Measurements from ENCODE around the gene LYPD3.
"Not testable (repeated sequence)": the region's sequence is repeated elsewhere in the genome, so short reads cannot be mapped to it uniquely, and the experiment has no call there.

LYPD3 gene

GRCh38 chr19:43462785-43463380 lies 2.5 kb downstream of the LYPD3 start:
- no peak for DNase-seq (ENCODE audit: low read depth in 2 of 2, low spot score in 1 of 2)

- no peak for DNase-seq (ENCODE audit: low read depth in 2 of 2, low spot score in 1 of 2)
These were observed 3.0 kb downstream of the LYPD3 start for GRCh38 chr19:43462383-43462782.

- DNase-seq (ENCODE audit: low read depth in 2 of 2, low spot score in 1 of 2), result no peak
These were observed 4.1 kb downstream of the LYPD3 start for GRCh38 chr19:43461303-43461702.

- no peak for DNase-seq (ENCODE audit: low read depth in 2 of 2, low spot score in 1 of 2)
These were observed 4.9 kb downstream of the LYPD3 start for GRCh38 chr19:43460362-43461016.

- DNase-seq (ENCODE audit: low read depth in 2 of 2, low spot score in 1 of 2), result no peak
These were observed 7.6 kb downstream of the LYPD3 start for GRCh38 chr19:43457809-43458208.

GRCh38 chr19:43455321-43456113 lies 9.9 kb downstream of the LYPD3 start:
- no peak for DNase-seq (ENCODE audit: low read depth in 2 of 2, low spot score in 1 of 2)

GRCh38 chr19:43454031-43454430 lies 11.4 kb downstream of the LYPD3 start:
- DNase-seq (ENCODE audit: low read depth in 2 of 2, low spot score in 1 of 2), result no peak

- DNase-seq (ENCODE audit: low read depth in 2 of 2, low spot score in 1 of 2), result no peak
These were observed 12.8 kb downstream of the LYPD3 start for GRCh38 chr19:43452582-43452981.

GRCh38 chr19:43450545-43450997 lies 14.8 kb downstream of the LYPD3 start:
- no peak for DNase-seq (ENCODE audit: low read depth in 2 of 2, low spot score in 1 of 2)

GRCh38 chr19:43447655-43448054 lies 17.8 kb downstream of the LYPD3 start:
- no peak for DNase-seq (ENCODE audit: low read depth in 2 of 2, low spot score in 1 of 2)

GRCh38 chr19:43446746-43447489 lies 18.5 kb downstream of the LYPD3 start:
- DNase-seq (ENCODE audit: low read depth in 2 of 2, low spot score in 1 of 2), result peak; percentile 60 to 71

- no peak for DNase-seq (ENCODE audit: low read depth in 2 of 2, low spot score in 1 of 2)
These were observed 20.0 kb downstream of the LYPD3 start for GRCh38 chr19:43445426-43445825.

GRCh38 chr19:43444531-43445287 lies 20.7 kb downstream of the LYPD3 start:
- no peak for DNase-seq (ENCODE audit: low read depth in 2 of 2, low spot score in 1 of 2)

GRCh38 chr19:43444091-43444490 lies 21.3 kb downstream of the LYPD3 start:
- DNase-seq (ENCODE audit: low read depth in 2 of 2, low spot score in 1 of 2), result not testable (repeated sequence)

- no peak for DNase-seq (ENCODE audit: low read depth in 2 of 2, low spot score in 1 of 2)
These were observed 23.7 kb downstream of the LYPD3 start for GRCh38 chr19:43441716-43442115.

- no peak for DNase-seq (ENCODE audit: low read depth in 2 of 2, low spot score in 1 of 2)
These were observed 25.7 kb downstream of the LYPD3 start for GRCh38 chr19:43439709-43440063.

- no peak for DNase-seq (ENCODE audit: low read depth in 2 of 2, low spot score in 1 of 2)
These were observed 26.2 kb downstream of the LYPD3 start for GRCh38 chr19:43439032-43439708.

GRCh38 chr19:43438291-43439031 lies 26.9 kb downstream of the LYPD3 start:
- DNase-seq (ENCODE audit: low read depth in 2 of 2, low spot score in 1 of 2), result no peak

GRCh38 chr19:43437712-43438111 lies 27.7 kb downstream of the LYPD3 start:
- no peak for DNase-seq (ENCODE audit: low read depth in 2 of 2, low spot score in 1 of 2)

- not testable (repeated sequence) for DNase-seq (ENCODE audit: low read depth in 2 of 2, low spot score in 1 of 2)
These were observed 28.1 kb downstream of the LYPD3 start for GRCh38 chr19:43437284-43437683.

All from stimulated activated CD8-positive, alpha-beta memory T cell treated with anti-CD3 and anti-CD28 coated beads, Interleukin-4, amount 100 ng/mL, for 4 hours (primary cell).